ENCODE measurements around the gene CACNA1C. TPM values are rescaled to one million over a fixed set of nuclear protein-coding genes. Genes with fewer than 3 reads are reported as not detected.

The CACNA1C gene
- total RNA-seq, 1 experiment from 2014 or later, result 1.1 TPM

DNA sequence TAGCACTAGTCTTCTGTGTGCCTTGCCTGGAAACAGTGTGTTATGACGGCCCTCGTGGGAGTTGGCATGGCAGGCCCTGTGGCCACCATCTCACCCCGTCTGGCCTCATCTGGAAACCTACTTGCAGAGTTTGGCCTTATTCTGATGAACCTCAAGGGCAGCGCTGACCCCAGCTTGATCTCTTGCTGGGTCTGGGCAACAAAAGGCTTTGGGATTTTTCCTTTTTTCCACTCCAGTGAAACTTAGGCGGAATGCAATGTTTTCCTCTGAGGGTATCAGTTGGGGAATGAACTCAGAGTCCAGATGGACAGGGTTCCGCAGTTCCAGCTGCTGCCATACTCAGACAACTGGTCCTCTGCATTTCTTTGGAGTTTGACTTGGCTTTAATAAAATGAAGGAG lies 15.9 kb downstream of the CACNA1C start:
- H3K14ac ChIP-seq (ENCODE audit: insufficient read depth, low read length), result no peak overlapping the region
- TF ChIP-seq, protein P1, sequence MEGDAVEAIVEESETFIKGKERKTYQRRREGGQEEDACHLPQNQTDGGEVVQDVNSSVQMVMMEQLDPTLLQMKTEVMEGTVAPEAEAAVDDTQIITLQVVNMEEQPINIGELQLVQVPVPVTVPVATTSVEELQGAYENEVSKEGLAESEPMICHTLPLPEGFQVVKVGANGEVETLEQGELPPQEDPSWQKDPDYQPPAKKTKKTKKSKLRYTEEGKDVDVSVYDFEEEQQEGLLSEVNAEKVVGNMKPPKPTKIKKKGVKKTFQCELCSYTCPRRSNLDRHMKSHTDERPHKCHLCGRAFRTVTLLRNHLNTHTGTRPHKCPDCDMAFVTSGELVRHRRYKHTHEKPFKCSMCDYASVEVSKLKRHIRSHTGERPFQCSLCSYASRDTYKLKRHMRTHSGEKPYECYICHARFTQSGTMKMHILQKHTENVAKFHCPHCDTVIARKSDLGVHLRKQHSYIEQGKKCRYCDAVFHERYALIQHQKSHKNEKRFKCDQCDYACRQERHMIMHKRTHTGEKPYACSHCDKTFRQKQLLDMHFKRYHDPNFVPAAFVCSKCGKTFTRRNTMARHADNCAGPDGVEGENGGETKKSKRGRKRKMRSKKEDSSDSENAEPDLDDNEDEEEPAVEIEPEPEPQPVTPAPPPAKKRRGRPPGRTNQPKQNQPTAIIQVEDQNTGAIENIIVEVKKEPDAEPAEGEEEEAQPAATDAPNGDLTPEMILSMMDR (conservative IDR thresholded peaks at IDR 0.05), result no peak
- H2BK120ac ChIP-seq (ENCODE audit: low read depth, low read length, poor library complexity, severe bottlenecking), result no peak overlapping the region

More for the DNA sequence above, 15.9 kb downstream of the CACNA1C start:
- peaks cover 22 to 26% of the 10 kb centered on the region in 2 experiments for H3K9me3 Mint-ChIP-seq
- H3K36me3 Mint-ChIP-seq (ENCODE audit: insufficient read depth in 1 of 3, low read depth in 3 of 3), result peaks cover 0 to 15% (median 9%) of the 10 kb centered on the region in 3 experiments
- peaks cover 12% of the 10 kb centered on the region for H3K27me3 Mint-ChIP-seq (ENCODE audit: low read depth)
- Histone ChIP-seq H2BK20ac (ENCODE audit: low read depth, low read length, poor library complexity, severe bottlenecking) (no peak overlapping the region), H3K9me3 (ENCODE audit: control insufficient read depth, low read depth, low read length) (no peaks in the 10 kb centered on the region), H3K79me1 (ENCODE audit: insufficient read depth, low read depth, low read length, poor library complexity, severe bottlenecking) (no peaks in the 10 kb centered on the region), H2BK12ac (ENCODE audit: insufficient read length, low read depth, low read length) (no peak overlapping the region), H3K56ac (ENCODE audit: insufficient read length, low read depth, low read length) (no peak overlapping the region), H3T11ph (ENCODE audit: low read length) (no peak overlapping the region), H4K91ac (ENCODE audit: insufficient read length, low read depth, low read length) (no peak overlapping the region), H3K27me3 (ENCODE audit: insufficient read depth, low read length) (no peaks in the 10 kb centered on the region), H4K5ac (ENCODE audit: insufficient read length, low read depth, low read length) (no peak overlapping the region), H3K79me2 (ENCODE audit: insufficient read depth, low read length) (no peaks in the 10 kb centered on the region), H2AFZ (ENCODE audit: low read length) (no peak overlapping the region), H4K8ac (replicated peaks; ENCODE audit: insufficient read length, low read depth, low read length) (no peak overlapping the region), H3K23me2 (ENCODE audit: insufficient read length, low read depth, low read length, poor library complexity, severe bottlenecking) (no peaks in the 10 kb centered on the region), H2BK15ac (ENCODE audit: low read depth, low read length) (no peak overlapping the region), H3K9ac (ENCODE audit: extremely low read depth, insufficient read length, low read length) (no peak overlapping the region), H3K4me1 (ENCODE audit: insufficient read depth, low read length) (no peaks in the 10 kb centered on the region), H3K4me2 (ENCODE audit: insufficient read depth, insufficient read length, low read length) (no peak overlapping the region), H2AK5ac (ENCODE audit: insufficient read length, low read length) (no peak overlapping the region), H3K23ac (ENCODE audit: insufficient read length, low read depth, low read length) (no peak overlapping the region), H3K4ac (ENCODE audit: low read depth, low read length) (no peak overlapping the region), H3K18ac (ENCODE audit: insufficient read length, low read depth, low read length) (no peak overlapping the region), H2BK5ac (ENCODE audit: insufficient read length, low read length) (no peak overlapping the region), H4K20me1 (ENCODE audit: control insufficient read depth, insufficient read depth, insufficient read length) (no peaks in the 10 kb centered on the region), H3K27ac (ENCODE audit: insufficient read length, low read depth, low read length) (no peak overlapping the region)
- no peak for DNase-seq
- peaks cover 3 to 4% of the 10 kb centered on the region in 2 experiments; a peak in 2 of 4 replicates for H3K4me1 Mint-ChIP-seq
- no peak overlapping the region for H3K27ac Mint-ChIP-seq
- no CpG with 5 or more reads among the region's 6 CpGs for WGBS (ENCODE audit: extremely low coverage, insufficient read length, low lambda C conversion rate)
- H3K4me3 Mint-ChIP-seq, result no peak overlapping the region

All from H9 (cell line).